ENCODE results near the gene TLNRD1.
A peak's percentile ranks its signal among the peaks of the same experiment; 100 is the strongest.
"Not testable (repeated sequence)": the region's sequence is repeated elsewhere in the genome, so short reads cannot be mapped to it uniquely, and the experiment has no call there.

The TLNRD1 gene

GRCh38 chr15:80958818-80959495, 41.8 kb upstream of the TLNRD1 start:
- TF ChIP-seq CTCF (conservative IDR thresholded peaks at IDR 0.05) = no peak
- H3K27ac ChIP-seq = no peak overlapping the region

- not testable (repeated sequence) for H3K27ac ChIP-seq
These were observed 35.3 kb upstream of the TLNRD1 start for GRCh38 chr15:80965454-80965853.

GRCh38 chr15:80966431-80967197, 34.1 kb upstream of the TLNRD1 start:
- no peak for TF ChIP-seq CTCF (conservative IDR thresholded peaks at IDR 0.05)

GRCh38 chr15:80967451-80967850, 33.3 kb upstream of the TLNRD1 start:
- TF ChIP-seq CTCF (conservative IDR thresholded peaks at IDR 0.05) = no peak
- no peak overlapping the region for H3K27ac ChIP-seq

More at GRCh38 chr15:80966431-80967197, 34.1 kb upstream of the TLNRD1 start:
- no peak overlapping the region for H3K27ac ChIP-seq

- no peak overlapping the region for H3K27ac ChIP-seq
- no peak for TF ChIP-seq CTCF (conservative IDR thresholded peaks at IDR 0.05)
These were observed 32.7 kb upstream of the TLNRD1 start for GRCh38 chr15:80967991-80968510.

- no peak overlapping the region for H3K27ac ChIP-seq
- no peak for TF ChIP-seq CTCF (conservative IDR thresholded peaks at IDR 0.05)
These were observed 31.4 kb upstream of the TLNRD1 start for GRCh38 chr15:80969316-80969715.

GRCh38 chr15:80970018-80970657, 30.6 kb upstream of the TLNRD1 start:
- peak; percentile 98 for TF ChIP-seq CTCF (conservative IDR thresholded peaks at IDR 0.05)
- peak overlapping the region; percentile 31 for H3K27ac ChIP-seq
